OCI-LY7 (cell line): ENCODE data around the gene CT55. TPM values are rescaled to one million over a fixed set of nuclear protein-coding genes. Genes with fewer than 3 reads are reported as not detected.
A peak's percentile ranks its signal among the peaks of the same experiment; 100 is the strongest.

ENCODE experiments used
- Bru-seq: library from RNA; stranded (reverse); fragments of 400-500 nt; gene quantifications from one replicate; lab custom pipeline; 2021; lab: Mats Ljungman, UMichigan
- BruChase-seq, 2 experiments: library from RNA; stranded (reverse); fragments of 400-500 nt; gene quantifications; one replicate each; lab custom pipeline; 2021; lab: Mats Ljungman, UMichigan
- BruUV-seq: library from RNA; stranded (reverse); fragments of 400-500 nt; replicated peaks from 2 replicates; lab custom pipeline; 2021; lab: Mats Ljungman, UMichigan
- CTCF ChIA-PET: fragments of 300-600 bp; sonication (Branson Sonifier 250); formaldehyde crosslinking; loops from one replicate; lab custom pipeline; 2022; ENCODE audit warnings: antibody characterized with exemption; ENCODE audit not compliant: unreplicated experiment; lab: Charles Lee
- POLR2A ChIA-PET: fragments of 300-600 bp; sonication (Branson Sonifier 250); formaldehyde crosslinking; loops from one replicate; lab custom pipeline; 2022; ENCODE audit warnings: antibody characterized with exemption; lab: Charles Lee
- DNase-seq: peaks from one replicate; pipeline ENCODE4 v3.0.0-alpha.2; 2015; ENCODE audit warnings: low spot score
- H2AFZ ChIP-seq: fragments of 200-600 bp; sonication (generic), shearing (Covaris generic); 2 replicates; pipeline ENCODE4 v1.6.1; 2014; ENCODE audit warnings: mild to moderate bottlenecking, antibody characterized with exemption, low read length, moderate library complexity
- H3K27ac ChIP-seq: fragments of 200-600 bp; sonication (generic); 2 replicates; pipeline ENCODE4 v1.5.1; 2014; ENCODE audit warnings: mixed run types, low read depth, mild to moderate bottlenecking, moderate library complexity, low read length, inconsistent platforms; ENCODE audit not compliant: poor library complexity, severe bottlenecking
- H3K36me3 ChIP-seq: fragments of 200-600 bp; sonication (generic); 2 replicates; pipeline ENCODE4 v1.6.1; 2014; ENCODE audit warnings: mild to moderate bottlenecking, antibody characterized with exemption, low read length, moderate library complexity, mixed read lengths; ENCODE audit not compliant: insufficient read depth
- H3K4me1 ChIP-seq: fragments of 200-600 bp; sonication (generic); 2 replicates; pipeline ENCODE4 v1.5.1; 2014; ENCODE audit warnings: mild to moderate bottlenecking, low read length; ENCODE audit not compliant: insufficient read depth, poor library complexity, severe bottlenecking
- H3K4me2 ChIP-seq: fragments of 200-600 bp; sonication (generic); 2 replicates; pipeline ENCODE4 v1.6.1; 2014; ENCODE audit warnings: mild to moderate bottlenecking, low read length
- H3K4me3 ChIP-seq: fragments of 200-600 bp; sonication (generic); 2 replicates; pipeline ENCODE4 v1.5.1; 2014; ENCODE audit warnings: mild to moderate bottlenecking, low read depth, low read length; ENCODE audit not compliant: poor library complexity, severe bottlenecking
- H3K79me2 ChIP-seq: fragments of 200-600 bp; sonication (generic); 2 replicates; pipeline ENCODE4 v1.6.1; 2016; ENCODE audit warnings: low read depth, mild to moderate bottlenecking, low read length, moderate library complexity, mixed read lengths; ENCODE audit not compliant: insufficient read depth
- H3K9me2 ChIP-seq: fragments of 200-600 bp; sonication (generic); 2 replicates; pipeline ENCODE4 v1.6.1; 2016; ENCODE audit warnings: mild to moderate bottlenecking, low read length, mixed read lengths; ENCODE audit not compliant: insufficient read depth
- H3K9me3 ChIP-seq: fragments of 200-600 bp; sonication (generic); 2 replicates; pipeline ENCODE4 v1.6.1; 2014; ENCODE audit warnings: mild to moderate bottlenecking, mixed run types, low read length, mixed read lengths
- H4K20me1 ChIP-seq: fragments of 200-600 bp; sonication (generic); 2 replicates; pipeline ENCODE4 v1.6.1; 2014; ENCODE audit warnings: mild to moderate bottlenecking, antibody characterized with exemption, low read length, moderate library complexity, mixed read lengths; ENCODE audit not compliant: insufficient read depth
- EZH2phosphoT487 ChIP-seq: fragments of 200-600 bp; sonication (generic); IDR thresholded peaks from 2 replicates; pipeline ENCODE4 v1.6.1; 2018; ENCODE audit warnings: low read depth, borderline replicate concordance, mild to moderate bottlenecking, mixed run types, antibody characterized with exemption, low read length, moderate library complexity, mixed read lengths
- intact Hi-C: fragments of 100-400 bp; cut with micrococcal nuclease; formaldehyde crosslinking; loops from one replicate; pipeline ENCODE4 v1.10.0; 2022; ENCODE audit not compliant: unreplicated experiment
- long read RNA-seq: library from polyadenylated mRNA; stranded (forward); transcript quantifications from one replicate; pipeline ENCODE4 v2.0.0, GENCODE V29; 2022
- total RNA-seq, 2 experiments: library from RNA; depleted of rRNA in 1 of 2; stranded (reverse); fragments of >200 nt in 1 of 2; shearing (Covaris generic) in 1 of 2; gene quantifications; 2 replicates each; pipeline ENCODE4 v1.2.3, GENCODE V29; 2014 to 2022
- TF ChIP-seq, protein P1 (sequence below): fragments of 200-600 bp; sonication (generic); conservative IDR thresholded peaks from 2 replicates; pipeline ENCODE4 v1.5.1; 2014; ENCODE audit warnings: mild to moderate bottlenecking, antibody characterized with exemption, low read length, moderate library complexity, mixed read lengths

CT55 gene, protein sequence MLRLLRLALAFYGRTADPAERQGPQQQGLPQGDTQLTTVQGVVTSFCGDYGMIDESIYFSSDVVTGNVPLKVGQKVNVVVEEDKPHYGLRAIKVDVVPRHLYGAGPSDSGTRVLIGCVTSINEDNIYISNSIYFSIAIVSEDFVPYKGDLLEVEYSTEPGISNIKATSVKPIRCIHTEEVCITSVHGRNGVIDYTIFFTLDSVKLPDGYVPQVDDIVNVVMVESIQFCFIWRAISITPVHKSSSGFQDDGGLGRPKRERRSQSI
- not detected in 2 replicates for total RNA-seq (2014; rRNA removed; shearing (Covaris generic))
- not detected in 2 replicates for total RNA-seq (2022)
- Bru-seq, nascent RNA: not detected
- not detected for BruChase-seq, experiment 1, labeled RNA remaining after a 6-hour chase
- percentile 7 among the genes with signal in this experiment for BruChase-seq, experiment 2, labeled RNA remaining after a 2-hour chase
- long read RNA-seq: 0 reads

- no peak within 1 kb of the TSS for H3K4me3 ChIP-seq
- TF ChIP-seq, protein P1, sequence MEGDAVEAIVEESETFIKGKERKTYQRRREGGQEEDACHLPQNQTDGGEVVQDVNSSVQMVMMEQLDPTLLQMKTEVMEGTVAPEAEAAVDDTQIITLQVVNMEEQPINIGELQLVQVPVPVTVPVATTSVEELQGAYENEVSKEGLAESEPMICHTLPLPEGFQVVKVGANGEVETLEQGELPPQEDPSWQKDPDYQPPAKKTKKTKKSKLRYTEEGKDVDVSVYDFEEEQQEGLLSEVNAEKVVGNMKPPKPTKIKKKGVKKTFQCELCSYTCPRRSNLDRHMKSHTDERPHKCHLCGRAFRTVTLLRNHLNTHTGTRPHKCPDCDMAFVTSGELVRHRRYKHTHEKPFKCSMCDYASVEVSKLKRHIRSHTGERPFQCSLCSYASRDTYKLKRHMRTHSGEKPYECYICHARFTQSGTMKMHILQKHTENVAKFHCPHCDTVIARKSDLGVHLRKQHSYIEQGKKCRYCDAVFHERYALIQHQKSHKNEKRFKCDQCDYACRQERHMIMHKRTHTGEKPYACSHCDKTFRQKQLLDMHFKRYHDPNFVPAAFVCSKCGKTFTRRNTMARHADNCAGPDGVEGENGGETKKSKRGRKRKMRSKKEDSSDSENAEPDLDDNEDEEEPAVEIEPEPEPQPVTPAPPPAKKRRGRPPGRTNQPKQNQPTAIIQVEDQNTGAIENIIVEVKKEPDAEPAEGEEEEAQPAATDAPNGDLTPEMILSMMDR: no peak
- no peak for TF ChIP-seq EZH2phosphoT487
- no peak within 1 kb of the TSS for H3K27ac ChIP-seq
- intact Hi-C loops: no loop called here
- ChIA-PET POLR2A (no interaction called here), CTCF (no interaction called here)
- no peaks in the 10 kb centered on the region for H3K9me3 ChIP-seq
- no peaks in the 10 kb centered on the region for H3K9me2 ChIP-seq
- no TSS peak for BruUV-seq
- no peak within 1 kb of the TSS for H2AFZ ChIP-seq
- no peaks in the 10 kb centered on the region for H3K79me2 ChIP-seq
- H4K20me1 ChIP-seq: no peaks in the 10 kb centered on the region
- no peak for DNase-seq
- H3K36me3 ChIP-seq: no peaks in the 10 kb centered on the region
- no peaks in the 10 kb centered on the region for H3K4me1 ChIP-seq
- H3K4me2 ChIP-seq: no peak within 1 kb of the TSS
These were observed at the start of gene CT55 for GRCh38 chrX:135170877-135171519. TSS of gene CT55 (minus strand) at chrX:135171398. CDS start at chrX:135171171, 227 bp downstream.

GRCh38 chrX:135213200-135213844, 42.1 kb upstream of the CT55 start:
- no peaks in the 10 kb centered on the region for H3K9me3 ChIP-seq
- H4K20me1 ChIP-seq: no peaks in the 10 kb centered on the region
- CTCF ChIA-PET: no interaction called here
- no TSS peak for BruUV-seq
- no peak for DNase-seq
- no peaks in the 10 kb centered on the region for H3K4me1 ChIP-seq
- H2AFZ ChIP-seq: no peak overlapping the region
- intact Hi-C loops: no loop called here
- no peak overlapping the region for H3K4me3 ChIP-seq
- POLR2A ChIA-PET: no interaction called here
- H3K9me2 ChIP-seq: no peaks in the 10 kb centered on the region
- TF ChIP-seq, protein P1: no peak
- no peak for TF ChIP-seq EZH2phosphoT487
- H3K27ac ChIP-seq: no peak overlapping the region
- H3K79me2 ChIP-seq: no peaks in the 10 kb centered on the region
- no peak overlapping the region for H3K4me2 ChIP-seq
- no peaks in the 10 kb centered on the region for H3K36me3 ChIP-seq
